HG03457 (cell line): ENCODE data around the gene SERPINA5.

ENCODE experiments used
- ATAC-seq: cut with Tn5 transposase; IDR thresholded peaks from one replicate; pipeline ENCODE4 v1.9.1; 2021; ENCODE audit warnings: moderate number of reproducible peaks; ENCODE audit not compliant: unreplicated experiment

SERPINA5 gene

GRCh38 chr14:94641632-94641955 is 60.4 kb downstream of the SERPINA5 start:
- no peak for ATAC-seq
